Measurements from ENCODE around the gene SNX30.

GRCh38 chr9:112719241-112719691 lies 31.3 kb upstream of the SNX30 start:
- TF ChIP-seq YY1 (IDR thresholded peaks at IDR 0.05) (no peak), CTCF (IDR thresholded peaks at IDR 0.05; ENCODE audit: low read depth, low read length, missing input control) (no peak), RXRA (IDR thresholded peaks at IDR 0.05) (no peak), TAF1 (conservative IDR thresholded peaks at IDR 0.05) (no peak), REST (IDR thresholded peaks at IDR 0.05) (no peak), GABPA (IDR thresholded peaks at IDR 0.05 in 1 of 2, conservative IDR thresholded peaks at IDR 0.05 in 1 of 2) (no peak)

Measured in liver (tissue), 3 donors.